RPMI7951 (cell line): ENCODE measurements around the gene MIS18A. TPM values are rescaled to one million over a fixed set of nuclear protein-coding genes. Genes with fewer than 3 reads are reported as not detected.
A peak's percentile ranks its signal among the peaks of the same experiment; 100 is the strongest.
"Not testable (repeated sequence)": the region's sequence is repeated elsewhere in the genome, so short reads cannot be mapped to it uniquely, and the experiment has no call there.

ENCODE experiments used
- DNase-seq: peaks from one replicate; pipeline ENCODE4 v3.0.0-alpha.2; 2012; ENCODE audit warnings: low read depth
- total RNA-seq: library from RNA; depleted of rRNA; stranded (reverse); fragments of >200 nt; shearing (Covaris generic); gene quantifications from 2 replicates; pipeline ENCODE4 v1.2.3, GENCODE V29; 2014; rRNA removed

MIS18A gene
- 21.9 and 26.5 TPM in 2 replicates for total RNA-seq

- peak; percentile 88 for DNase-seq
Observed at GRCh38 chr21:32278518-32279376, at the start of gene MIS18A. Gene MIS18A, minus strand, starts transcription at chr21:32279049. Its CDS starts 35 bp downstream, at chr21:32279014.

GRCh38 chr21:32328595-32328994, 49.7 kb upstream of the MIS18A start:
- DNase-seq: peak; percentile 45

- DNase-seq: no peak
Observed at GRCh38 chr21:32325706-32326105, 46.9 kb upstream of the MIS18A start.

GRCh38 chr21:32322676-32323075, 43.8 kb upstream of the MIS18A start:
- DNase-seq: no peak

GRCh38 chr21:32322103-32322502, 43.3 kb upstream of the MIS18A start:
- no peak for DNase-seq

- DNase-seq: no peak
Observed at GRCh38 chr21:32321480-32321879, 42.6 kb upstream of the MIS18A start.

- DNase-seq: no peak
Observed at GRCh38 chr21:32320726-32321125, 41.9 kb upstream of the MIS18A start.

GRCh38 chr21:32320059-32320458, 41.2 kb upstream of the MIS18A start:
- DNase-seq: no peak

- DNase-seq: no peak
Observed at GRCh38 chr21:32319012-32319411, 40.2 kb upstream of the MIS18A start.

- no peak for DNase-seq
Observed at GRCh38 chr21:32317726-32318125, 38.9 kb upstream of the MIS18A start.

GRCh38 chr21:32316361-32317215, 37.7 kb upstream of the MIS18A start:
- DNase-seq: no peak

GRCh38 chr21:32315511-32316281, 36.8 kb upstream of the MIS18A start:
- no peak for DNase-seq

- DNase-seq: no peak
Observed at GRCh38 chr21:32314806-32315205, 36.0 kb upstream of the MIS18A start.

GRCh38 chr21:32312976-32313375, 34.1 kb upstream of the MIS18A start:
- DNase-seq: no peak

GRCh38 chr21:32312326-32312725, 33.5 kb upstream of the MIS18A start:
- DNase-seq: no peak

- no peak for DNase-seq
Observed at GRCh38 chr21:32311621-32312020, 32.8 kb upstream of the MIS18A start.

GRCh38 chr21:32310976-32311375, 32.1 kb upstream of the MIS18A start:
- DNase-seq: not testable (repeated sequence)

GRCh38 chr21:32309906-32310460, 31.1 kb upstream of the MIS18A start:
- no peak for DNase-seq

- no peak for DNase-seq
Observed at GRCh38 chr21:32308696-32309095, 29.8 kb upstream of the MIS18A start.

GRCh38 chr21:32307706-32308105, 28.9 kb upstream of the MIS18A start:
- no peak for DNase-seq

GRCh38 chr21:32306021-32306780, 27.4 kb upstream of the MIS18A start:
- no peak for DNase-seq
